GM12891 (cell line): Measurements from ENCODE around the gene NT5DC4.

Experiments
- DNase-seq: peaks from one replicate; pipeline ENCODE4 v3.0.0; 2011; ENCODE audit warnings: low spot score; ENCODE audit not compliant: insufficient read length
- FAIRE-seq: peaks from 2 replicates; lab custom pipeline; 2011; peaks lifted over from hg19 to GRCh38; lab: Jason Lieb, UNC
- PAX5 ChIP-seq: IDR thresholded peaks from 2 replicates; pipeline ENCODE4 v1.6.1; 2011; ENCODE audit warnings: low read length, moderate library complexity, mild to moderate bottlenecking; ENCODE audit not compliant: insufficient read depth, severe bottlenecking
- POLR2A ChIP-seq: IDR thresholded peaks from 2 replicates; pipeline ENCODE4 v1.6.1; 2011; ENCODE audit warnings: low read depth, low read length, control low read depth
- POLR2AphosphoS5 ChIP-seq: IDR thresholded peaks from 2 replicates; pipeline ENCODE4 v1.6.1; 2011; ENCODE audit warnings: low read depth, low read length, control low read depth
- POU2F2 ChIP-seq: IDR thresholded peaks from 2 replicates; pipeline ENCODE4 v1.6.1; 2011; ENCODE audit warnings: low read depth, mild to moderate bottlenecking, control low read depth, low read length, moderate library complexity
- SPI1 ChIP-seq: IDR thresholded peaks from 2 replicates; pipeline ENCODE4 v1.6.1; 2011; ENCODE audit warnings: low read depth, low read length, control low read depth
- TAF1 ChIP-seq: IDR thresholded peaks from 2 replicates; pipeline ENCODE4 v1.6.1; 2011; ENCODE audit warnings: low read depth, low read length, control low read depth

NT5DC4 gene

DNA sequence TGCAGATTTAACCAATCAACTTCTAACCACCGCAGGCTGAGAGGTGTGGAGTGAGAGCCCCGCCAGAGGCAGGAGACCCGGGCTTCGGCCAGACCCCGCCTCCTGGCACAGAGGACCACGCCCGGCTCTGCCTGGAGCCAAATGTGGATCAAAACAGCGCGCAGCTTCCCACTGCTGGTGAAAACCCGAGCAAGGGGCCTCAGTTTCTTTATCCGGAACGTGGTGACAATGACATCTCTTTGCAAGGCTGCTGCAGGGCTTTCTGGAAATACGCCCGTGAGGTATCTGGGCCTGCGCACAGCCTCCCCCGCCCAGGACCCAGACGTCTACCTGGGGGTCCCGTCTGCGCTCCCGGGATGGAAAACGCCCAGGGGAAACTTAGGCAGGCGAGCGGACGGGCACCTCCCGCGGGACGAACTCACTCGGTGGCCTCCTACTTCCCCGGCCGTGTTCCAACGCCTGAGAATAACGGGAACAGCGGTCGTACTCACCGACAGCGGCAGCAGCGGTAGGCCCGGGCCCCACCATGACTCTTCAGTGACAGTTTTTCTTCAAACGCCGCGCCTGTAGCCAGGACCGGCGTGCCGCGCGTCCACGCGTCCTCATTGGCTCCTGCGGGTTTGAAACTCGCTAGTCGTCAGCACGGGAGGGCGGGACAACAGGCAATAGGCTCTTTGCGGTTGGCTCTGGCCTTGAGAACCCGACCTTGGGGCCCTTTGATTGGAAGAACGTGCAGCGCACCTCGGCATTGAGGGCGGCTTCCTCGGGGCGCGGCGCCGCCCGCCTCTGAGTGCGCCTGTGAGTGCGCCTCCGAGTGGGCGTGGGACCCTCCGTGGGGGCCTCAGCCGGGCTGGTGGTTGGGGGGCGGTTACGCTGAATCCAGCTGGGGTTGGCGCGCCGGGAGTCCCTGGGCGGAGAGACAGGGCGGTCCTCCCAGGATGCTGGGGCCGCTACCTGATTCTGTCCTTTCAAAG, 43.5 kb downstream of the NT5DC4 start, which contains the start of gene CKAP2L:
Gene CKAP2L, minus strand, starts transcription at position 539 of the 974 bp plus-strand sequence. Its CDS starts 11 bp downstream, at position 528.
- peak; percentile 96 for FAIRE-seq
- TF ChIP-seq POLR2AphosphoS5 (0 out of 2 replicates have a peak, but pooled peaks have one; percentile 29), POLR2A (peak; percentile 18; the same call in 1 of the 2 replicates), PAX5 (no peak)
- peak; percentile 90 for DNase-seq

DNA sequence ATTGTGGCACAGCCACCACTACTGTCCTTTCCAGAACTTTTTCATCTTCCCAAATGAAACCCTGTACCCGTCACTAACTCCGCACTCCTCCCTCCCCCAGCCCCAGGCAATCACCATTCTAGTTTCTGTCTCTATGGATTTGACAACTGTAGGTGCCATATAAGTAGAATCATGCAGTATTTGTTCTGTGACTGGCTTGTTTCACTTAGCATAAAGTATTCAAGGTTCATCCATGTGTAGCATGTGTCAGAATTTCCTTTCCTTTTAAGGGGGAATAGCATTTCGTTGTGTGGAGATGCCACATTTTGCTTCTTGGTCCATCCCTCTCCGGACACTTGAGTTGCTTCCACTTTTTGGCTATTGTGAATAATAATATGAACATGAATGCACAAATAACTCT, 44.4 kb downstream of the NT5DC4 start:
- DNase-seq: no peak
- peak; percentile 13 for FAIRE-seq
- TF ChIP-seq POLR2AphosphoS5 (no peak), TAF1 (no peak)

DNA sequence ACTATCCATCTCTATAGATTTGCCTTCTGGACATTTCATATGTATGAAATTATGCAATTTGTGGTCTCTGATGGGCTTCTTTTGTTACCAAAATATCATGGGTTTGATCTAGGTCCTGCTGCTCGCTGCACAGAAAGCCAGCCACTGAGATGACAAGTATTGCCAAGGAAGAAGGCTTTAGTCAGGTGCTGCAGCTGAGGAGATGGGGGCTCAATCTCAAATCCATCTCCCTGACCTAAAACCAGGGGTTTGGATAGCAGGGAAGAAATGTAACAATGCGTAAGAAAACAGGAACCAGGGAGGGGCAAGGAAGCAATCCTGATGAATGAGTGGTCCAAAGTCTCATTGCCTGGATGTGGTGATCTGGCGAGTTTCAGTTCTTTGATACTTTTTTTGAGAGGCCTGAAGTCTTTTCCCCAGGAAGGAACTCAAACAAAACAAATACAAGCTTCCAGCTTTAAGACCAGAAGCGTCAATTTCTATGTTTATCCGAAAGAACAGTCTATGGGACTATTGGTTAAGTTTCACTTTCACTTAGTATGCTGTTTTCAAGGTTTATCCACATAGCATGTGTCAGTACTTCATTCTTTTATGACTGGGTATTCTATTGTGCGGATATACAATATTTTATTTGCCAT, 47.0 kb downstream of the NT5DC4 start:
- TF ChIP-seq POU2F2: no peak
- no peak for TF ChIP-seq TAF1
- no peak for TF ChIP-seq SPI1
- TF ChIP-seq POLR2A: no peak
- TF ChIP-seq PAX5: no peak
- no peak for DNase-seq
- FAIRE-seq: peak; percentile 67

DNA sequence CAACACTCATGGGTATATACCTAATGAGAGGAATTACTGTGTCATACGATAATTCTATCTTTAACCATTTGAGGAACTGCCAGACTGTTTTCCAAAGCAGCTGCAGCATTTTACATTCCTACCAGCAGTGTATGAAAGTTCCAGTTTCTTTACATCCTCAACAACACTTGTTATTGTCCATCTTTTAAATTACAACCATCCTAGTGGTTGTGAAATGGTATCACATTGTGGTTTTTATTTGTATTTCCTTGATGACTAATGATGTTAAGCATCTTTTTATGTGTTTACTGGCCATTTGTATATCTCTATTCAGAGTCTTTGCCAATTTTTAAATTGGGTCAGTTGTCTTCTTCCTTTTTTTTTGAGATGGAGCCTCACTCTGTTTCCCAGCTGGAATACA, 47.6 kb downstream of the NT5DC4 start:
- TF ChIP-seq PAX5 (no peak), POU2F2 (no peak), POLR2A (no peak), POLR2AphosphoS5 (no peak), TAF1 (no peak), SPI1 (no peak)
- FAIRE-seq: no peak
- no peak for DNase-seq

DNA sequence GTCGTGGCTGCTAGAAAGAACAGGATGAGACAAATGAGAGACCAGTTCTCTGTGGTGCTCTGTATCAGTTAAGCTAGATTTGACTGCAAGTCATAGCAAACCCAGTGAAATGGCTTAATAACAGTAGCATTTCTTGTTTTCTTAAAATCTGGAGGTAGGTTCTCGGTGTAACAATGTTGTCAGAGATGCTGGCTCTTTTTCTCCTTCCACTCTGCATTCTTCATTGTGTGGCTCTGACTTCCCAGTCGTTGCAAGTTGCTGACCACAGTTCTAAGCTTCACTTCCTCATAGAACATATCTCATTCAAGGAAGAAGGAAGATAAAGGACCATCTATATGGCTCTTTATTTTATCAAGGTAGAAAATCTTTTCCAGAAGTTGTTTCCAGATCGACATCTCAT, 51.5 kb downstream of the NT5DC4 start:
- no peak for DNase-seq
- no peak for FAIRE-seq
- TF ChIP-seq POLR2A (no peak), SPI1 (peak; percentile 77)

DNA sequence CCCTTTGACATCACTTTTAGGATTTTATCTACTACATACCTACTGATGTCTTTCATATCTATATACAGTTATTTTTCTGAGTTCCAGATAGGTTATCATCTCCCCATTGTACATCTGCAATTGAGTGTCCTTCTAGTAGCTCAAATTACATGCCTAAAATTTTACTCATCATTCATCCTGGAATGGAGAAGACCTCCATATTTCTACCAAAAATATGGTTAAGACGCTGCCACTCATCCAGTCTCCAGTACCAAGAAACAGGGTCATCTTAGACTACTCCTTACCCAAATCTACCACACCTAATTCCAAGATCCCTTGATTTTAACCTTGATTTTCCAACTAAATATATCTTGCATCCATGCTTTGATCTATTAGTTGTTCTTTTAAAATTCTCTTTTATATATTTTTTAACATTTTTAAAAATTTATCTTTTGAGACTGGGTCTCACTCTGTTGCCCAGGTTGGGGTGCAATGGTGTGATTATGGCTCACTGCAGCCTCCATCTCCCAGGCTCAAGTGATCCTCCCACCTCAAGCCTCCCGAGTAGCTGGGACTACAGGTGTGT, 52.2 kb downstream of the NT5DC4 start:
- TF ChIP-seq POLR2AphosphoS5 (no peak), SPI1 (no peak), POU2F2 (no peak), TAF1 (no peak), PAX5 (no peak), POLR2A (no peak)
- DNase-seq (no peak), FAIRE-seq (no peak)

DNA sequence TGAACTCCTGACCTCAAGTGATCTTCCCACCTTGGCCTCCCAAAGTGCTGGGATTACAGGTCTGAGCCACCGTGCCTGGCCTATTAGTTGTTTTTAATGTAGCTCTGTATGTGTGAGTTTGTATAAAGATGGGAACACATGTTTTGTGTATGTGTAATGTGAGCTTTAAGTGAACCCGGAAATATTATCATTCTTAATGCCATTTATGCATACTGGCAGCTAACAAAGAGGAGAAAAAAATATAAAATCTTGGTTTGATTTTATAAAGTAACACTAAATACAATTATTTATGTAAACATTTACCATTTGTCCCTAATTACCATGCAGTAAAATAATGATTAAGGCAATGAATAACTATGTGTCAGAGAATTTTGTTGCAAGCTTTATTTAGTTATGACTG, 52.7 kb downstream of the NT5DC4 start:
- TF ChIP-seq TAF1 (no peak), POLR2A (no peak), PAX5 (no peak)
- no peak for DNase-seq
- no peak for FAIRE-seq

DNA sequence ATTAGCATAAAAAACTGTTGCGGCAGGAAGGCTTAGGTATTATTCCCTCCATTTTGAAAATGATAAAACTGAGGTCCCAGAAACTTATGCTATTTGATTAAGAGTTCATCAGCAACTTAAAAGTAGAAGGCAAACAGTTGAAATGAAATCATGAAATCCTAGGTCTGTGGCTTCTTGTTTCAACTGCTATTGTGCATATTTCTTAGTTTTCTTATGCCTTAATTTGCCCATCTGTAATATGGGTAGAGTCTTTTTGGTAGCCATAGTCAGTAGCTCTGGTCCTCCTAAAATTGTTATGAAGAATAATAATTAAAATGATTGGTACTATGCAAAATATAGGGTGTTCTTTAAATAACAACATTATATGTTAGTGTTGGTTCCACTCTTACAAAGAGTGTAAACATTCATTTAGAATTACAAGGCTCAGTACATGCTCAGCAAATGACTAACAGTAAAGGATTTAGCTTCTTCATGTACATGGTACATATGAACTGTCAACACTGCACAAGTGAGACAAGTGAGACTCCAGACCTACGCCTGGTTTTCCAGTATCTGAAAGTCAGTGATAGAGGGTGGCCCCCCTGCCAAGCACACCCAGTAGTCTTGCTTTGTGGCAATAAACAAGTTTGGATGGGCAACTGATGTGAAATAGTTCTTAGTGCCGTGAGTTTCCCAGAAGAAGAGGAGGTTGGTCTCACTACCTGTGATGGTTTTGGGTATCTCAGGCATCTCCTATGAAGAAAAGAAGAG, 53.9 kb downstream of the NT5DC4 start:
- FAIRE-seq: no peak
- DNase-seq: no peak
- TF ChIP-seq POLR2A (no peak), POU2F2 (no peak), TAF1 (no peak), POLR2AphosphoS5 (no peak), PAX5 (no peak), SPI1 (no peak)

DNA sequence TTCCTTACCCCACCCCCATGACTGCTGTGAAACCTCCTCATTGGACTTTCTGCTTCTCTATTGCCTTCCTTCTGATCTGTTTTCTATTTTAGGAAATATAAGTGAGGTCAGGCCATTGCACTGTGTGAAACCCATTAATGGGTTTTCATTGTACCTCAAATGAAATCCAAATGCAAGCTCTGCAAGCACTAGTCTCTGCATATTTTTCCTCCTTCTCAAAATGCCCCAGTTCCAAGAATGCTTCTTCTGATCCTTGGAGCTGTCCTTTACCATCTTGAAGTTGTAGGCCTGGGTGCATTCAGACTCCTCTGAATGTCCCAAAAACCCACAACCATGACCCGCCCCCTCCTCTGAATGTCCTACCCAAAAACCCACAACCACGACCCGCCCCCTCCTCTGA, 55.3 kb downstream of the NT5DC4 start:
- TF ChIP-seq POLR2A: no peak
- TF ChIP-seq TAF1: no peak
- TF ChIP-seq SPI1: no peak
- TF ChIP-seq POU2F2: no peak
- no peak for TF ChIP-seq PAX5
- TF ChIP-seq POLR2AphosphoS5: no peak
- FAIRE-seq: no peak

DNA sequence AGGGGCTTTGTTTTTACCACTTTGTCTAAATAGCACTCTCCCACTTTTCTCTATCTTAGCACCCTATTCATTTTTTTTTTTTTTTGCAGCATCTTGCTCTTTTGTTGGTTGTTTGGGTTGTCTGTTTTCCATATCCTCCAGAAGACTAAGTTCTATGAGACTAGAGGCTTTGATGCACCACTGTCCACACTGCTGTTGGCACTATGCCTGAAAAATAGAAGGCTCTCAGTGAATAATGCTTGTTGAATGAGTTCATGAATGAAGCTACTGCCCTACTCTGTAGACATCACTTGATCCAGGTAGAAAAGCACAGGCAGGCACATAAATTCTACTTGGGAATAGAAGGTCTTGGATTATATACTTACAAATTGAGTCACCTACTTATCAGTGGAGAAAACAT, 56.2 kb downstream of the NT5DC4 start:
- FAIRE-seq: peak; percentile 20
- no peak for DNase-seq
- TF ChIP-seq SPI1 (no peak), PAX5 (no peak), POU2F2 (no peak), POLR2AphosphoS5 (no peak), TAF1 (no peak), POLR2A (no peak)

More for the DNA sequence above, 55.3 kb downstream of the NT5DC4 start:
- no peak for DNase-seq
